Peyer's patch (tissue), 4 donors: Measurements from ENCODE around the gene CD79A.
"Not testable (repeated sequence)": the region's sequence is repeated elsewhere in the genome, so short reads cannot be mapped to it uniquely, and the experiment has no call there.

Experiments
- POLR2A ChIP-seq, 2 donors: fragments of 450-650 bp; IDR thresholded peaks; one replicate each; pipeline ENCODE4 v1.5.1; 2017; ENCODE audit warnings: antibody characterized with exemption in 2 of 2, mild to moderate bottlenecking in 2 of 2, moderate library complexity in 2 of 2
- TF ChIP-seq, protein P1 (sequence below), 6 experiments: fragments of 450-650 bp in 4 of 6; fragments of 200-600 bp in 2 of 6; sonication (generic) in 1 of 6; IDR thresholded peaks; one replicate each; pipeline ENCODE4 v1.5.1; 2017 to 2019; ENCODE audit warnings: antibody characterized with exemption in 6 of 6, mild to moderate bottlenecking in 3 of 6, moderate library complexity in 1 of 6

- TF ChIP-seq, protein P1, sequence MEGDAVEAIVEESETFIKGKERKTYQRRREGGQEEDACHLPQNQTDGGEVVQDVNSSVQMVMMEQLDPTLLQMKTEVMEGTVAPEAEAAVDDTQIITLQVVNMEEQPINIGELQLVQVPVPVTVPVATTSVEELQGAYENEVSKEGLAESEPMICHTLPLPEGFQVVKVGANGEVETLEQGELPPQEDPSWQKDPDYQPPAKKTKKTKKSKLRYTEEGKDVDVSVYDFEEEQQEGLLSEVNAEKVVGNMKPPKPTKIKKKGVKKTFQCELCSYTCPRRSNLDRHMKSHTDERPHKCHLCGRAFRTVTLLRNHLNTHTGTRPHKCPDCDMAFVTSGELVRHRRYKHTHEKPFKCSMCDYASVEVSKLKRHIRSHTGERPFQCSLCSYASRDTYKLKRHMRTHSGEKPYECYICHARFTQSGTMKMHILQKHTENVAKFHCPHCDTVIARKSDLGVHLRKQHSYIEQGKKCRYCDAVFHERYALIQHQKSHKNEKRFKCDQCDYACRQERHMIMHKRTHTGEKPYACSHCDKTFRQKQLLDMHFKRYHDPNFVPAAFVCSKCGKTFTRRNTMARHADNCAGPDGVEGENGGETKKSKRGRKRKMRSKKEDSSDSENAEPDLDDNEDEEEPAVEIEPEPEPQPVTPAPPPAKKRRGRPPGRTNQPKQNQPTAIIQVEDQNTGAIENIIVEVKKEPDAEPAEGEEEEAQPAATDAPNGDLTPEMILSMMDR (IDR thresholded peaks at IDR 0.05) = not testable (repeated sequence)
- not testable (repeated sequence) for TF ChIP-seq POLR2A (IDR thresholded peaks at IDR 0.05)
Observed at GRCh38 chr19:41914424-41914834, 37.4 kb downstream of the CD79A start.
